PC-3 (cell line): ENCODE measurements around the gene IL4I1. TPM values are rescaled to one million over a fixed set of nuclear protein-coding genes. Genes with fewer than 3 reads are reported as not detected.
A peak's percentile ranks its signal among the peaks of the same experiment; 100 is the strongest.

ENCODE experiments used
- ATAC-seq: fragments of 200-7000 bp; cut with Tn5 transposase; 2 replicates; pipeline ENCODE4 v1.9.1; 2020; ENCODE audit warnings: mild to moderate bottlenecking, moderate library complexity
- BruUV-seq: library from RNA; stranded (reverse); fragments of 400-500 nt; replicated peaks from 2 replicates; lab custom pipeline; 2021; lab: Mats Ljungman, UMichigan
- CTCF ChIA-PET: fragments of 300-600 bp; sonication (Branson Sonifier 250); formaldehyde crosslinking; loops from one replicate; lab custom pipeline; 2022; ENCODE audit warnings: antibody characterized with exemption; lab: Charles Lee
- POLR2A ChIA-PET: fragments of 300-600 bp; sonication (Branson Sonifier 250); formaldehyde crosslinking; loops from one replicate; lab custom pipeline; 2022; ENCODE audit warnings: antibody characterized with exemption; ENCODE audit not compliant: unreplicated experiment; lab: Charles Lee
- DNase-seq: peaks from one replicate; pipeline ENCODE4 v3.0.0-alpha.2; 2015
- H2AFZ ChIP-seq: fragments of 300-600 bp; sonication (generic); 2 replicates; pipeline ENCODE4 v1.6.0; 2016; ENCODE audit warnings: antibody characterized with exemption, low read length
- H3F3A ChIP-seq: fragments of 300-600 bp; sonication (generic); one replicate; pipeline ENCODE4 v1.6.0; 2017; ENCODE audit warnings: antibody characterized with exemption, low read length, control low read depth, mild to moderate bottlenecking; ENCODE audit not compliant: unreplicated experiment
- H3K27ac ChIP-seq: fragments of 300-600 bp; sonication (generic); 2 replicates; pipeline ENCODE4 v1.5.1; 2016; ENCODE audit warnings: mild to moderate bottlenecking, low read length
- H3K27me3 ChIP-seq: fragments of 300-600 bp; sonication (generic); 2 replicates; pipeline ENCODE4 v1.6.1; 2016; ENCODE audit warnings: low read length, mixed read lengths
- H3K36me3 ChIP-seq: fragments of 300-600 bp; sonication (generic); 2 replicates; pipeline ENCODE4 v1.6.1; 2016; ENCODE audit warnings: low read depth, mixed run types, low read length, mixed read lengths
- H3K4me1 ChIP-seq: fragments of 300-600 bp; sonication (generic); 2 replicates; pipeline ENCODE4 v1.5.1; 2016; ENCODE audit warnings: low read length; ENCODE audit not compliant: insufficient read depth
- H3K4me2 ChIP-seq: fragments of 300-600 bp; sonication (generic); 2 replicates; pipeline ENCODE4 v1.6.0; 2016; ENCODE audit warnings: low read length
- H3K4me3 ChIP-seq: fragments of 300-600 bp; sonication (generic); 2 replicates; pipeline ENCODE4 v1.5.1; 2016; ENCODE audit warnings: mild to moderate bottlenecking, low read length, mixed read lengths
- H3K79me2 ChIP-seq: fragments of 300-600 bp; sonication (generic); 2 replicates; pipeline ENCODE4 v1.6.1; 2017; ENCODE audit warnings: low read length, mixed read lengths
- H3K9ac ChIP-seq: fragments of 300-600 bp; sonication (generic); 2 replicates; pipeline ENCODE4 v1.6.0; 2016; ENCODE audit warnings: mild to moderate bottlenecking, low read length
- H3K9me2 ChIP-seq: fragments of 300-600 bp; sonication (generic); replicated peaks from 2 replicates; pipeline ENCODE4 v1.6.1; 2016; ENCODE audit warnings: mixed run types, low read length, mixed read lengths
- H3K9me3 ChIP-seq: fragments of 300-600 bp; sonication (generic); 2 replicates; pipeline ENCODE4 v1.6.1; 2016; ENCODE audit warnings: low read length, mixed read lengths
- H4K20me1 ChIP-seq: fragments of 300-600 bp; sonication (generic); 2 replicates; pipeline ENCODE4 v1.6.1; 2016; ENCODE audit warnings: low read length, mixed read lengths
- EZH2 ChIP-seq: fragments of 300-600 bp; sonication (generic); IDR thresholded peaks from one replicate; pipeline ENCODE4 v1.6.1; 2017; ENCODE audit warnings: antibody characterized with exemption, mild to moderate bottlenecking, low read length; ENCODE audit not compliant: unreplicated experiment
- EZH2phosphoT487 ChIP-seq: fragments of 300-600 bp; sonication (generic); IDR thresholded peaks from 2 replicates; pipeline ENCODE4 v1.6.1; 2018; ENCODE audit warnings: mild to moderate bottlenecking, antibody characterized with exemption, low read length, borderline replicate concordance
- intact Hi-C: fragments of 100-400 bp; cut with micrococcal nuclease; formaldehyde crosslinking; loops from 2 replicates; pipeline ENCODE4 v1.9.0; 2023
- total RNA-seq: library from RNA; depleted of rRNA; stranded (reverse); fragments of >200 nt; gene quantifications from 2 replicates; pipeline ENCODE4 v1.2.3, GENCODE V29; 2014
- TF ChIP-seq, protein P1 (sequence below): fragments of 300-600 bp; sonication (generic); conservative IDR thresholded peaks from 2 replicates; pipeline ENCODE4 v1.5.1; 2017; ENCODE audit warnings: antibody characterized with exemption, low read depth, mild to moderate bottlenecking, low read length

Gene IL4I1
- total RNA-seq, 1 experiment from 2014 or later: 2.2 TPM

- POLR2A ChIA-PET: no interaction called here
- CTCF ChIA-PET: no interaction called here
- no peak overlapping the region for H3K27ac ChIP-seq
- no TSS peak for BruUV-seq
- H3K9me2 ChIP-seq: no peaks in the 10 kb centered on the region
- no peak for TF ChIP-seq EZH2
- no peak for TF ChIP-seq EZH2phosphoT487
- TF ChIP-seq, protein P1, sequence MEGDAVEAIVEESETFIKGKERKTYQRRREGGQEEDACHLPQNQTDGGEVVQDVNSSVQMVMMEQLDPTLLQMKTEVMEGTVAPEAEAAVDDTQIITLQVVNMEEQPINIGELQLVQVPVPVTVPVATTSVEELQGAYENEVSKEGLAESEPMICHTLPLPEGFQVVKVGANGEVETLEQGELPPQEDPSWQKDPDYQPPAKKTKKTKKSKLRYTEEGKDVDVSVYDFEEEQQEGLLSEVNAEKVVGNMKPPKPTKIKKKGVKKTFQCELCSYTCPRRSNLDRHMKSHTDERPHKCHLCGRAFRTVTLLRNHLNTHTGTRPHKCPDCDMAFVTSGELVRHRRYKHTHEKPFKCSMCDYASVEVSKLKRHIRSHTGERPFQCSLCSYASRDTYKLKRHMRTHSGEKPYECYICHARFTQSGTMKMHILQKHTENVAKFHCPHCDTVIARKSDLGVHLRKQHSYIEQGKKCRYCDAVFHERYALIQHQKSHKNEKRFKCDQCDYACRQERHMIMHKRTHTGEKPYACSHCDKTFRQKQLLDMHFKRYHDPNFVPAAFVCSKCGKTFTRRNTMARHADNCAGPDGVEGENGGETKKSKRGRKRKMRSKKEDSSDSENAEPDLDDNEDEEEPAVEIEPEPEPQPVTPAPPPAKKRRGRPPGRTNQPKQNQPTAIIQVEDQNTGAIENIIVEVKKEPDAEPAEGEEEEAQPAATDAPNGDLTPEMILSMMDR: no peak
- H3K9me3 ChIP-seq: no peaks in the 10 kb centered on the region
- no peaks in the 10 kb centered on the region for H3K79me2 ChIP-seq
- intact Hi-C loops: no loop called here
- no peak overlapping the region for H3K4me3 ChIP-seq
- no peaks in the 10 kb centered on the region for H3K27me3 ChIP-seq
- H3F3A ChIP-seq: peaks cover 3% of the 10 kb centered on the region
- H3K4me2 ChIP-seq: no peak overlapping the region
- no peak overlapping the region for H3K9ac ChIP-seq
- H3K4me1 ChIP-seq: peaks cover 2% of the 10 kb centered on the region
- ATAC-seq (no peak), DNase-seq (no peak)
- no peaks in the 10 kb centered on the region for H3K36me3 ChIP-seq
- H4K20me1 ChIP-seq: no peaks in the 10 kb centered on the region
- H2AFZ ChIP-seq: no peak overlapping the region
These were observed 6.9 kb downstream of the IL4I1 start for GRCh38 chr19:49889687-49890348.

DNA sequence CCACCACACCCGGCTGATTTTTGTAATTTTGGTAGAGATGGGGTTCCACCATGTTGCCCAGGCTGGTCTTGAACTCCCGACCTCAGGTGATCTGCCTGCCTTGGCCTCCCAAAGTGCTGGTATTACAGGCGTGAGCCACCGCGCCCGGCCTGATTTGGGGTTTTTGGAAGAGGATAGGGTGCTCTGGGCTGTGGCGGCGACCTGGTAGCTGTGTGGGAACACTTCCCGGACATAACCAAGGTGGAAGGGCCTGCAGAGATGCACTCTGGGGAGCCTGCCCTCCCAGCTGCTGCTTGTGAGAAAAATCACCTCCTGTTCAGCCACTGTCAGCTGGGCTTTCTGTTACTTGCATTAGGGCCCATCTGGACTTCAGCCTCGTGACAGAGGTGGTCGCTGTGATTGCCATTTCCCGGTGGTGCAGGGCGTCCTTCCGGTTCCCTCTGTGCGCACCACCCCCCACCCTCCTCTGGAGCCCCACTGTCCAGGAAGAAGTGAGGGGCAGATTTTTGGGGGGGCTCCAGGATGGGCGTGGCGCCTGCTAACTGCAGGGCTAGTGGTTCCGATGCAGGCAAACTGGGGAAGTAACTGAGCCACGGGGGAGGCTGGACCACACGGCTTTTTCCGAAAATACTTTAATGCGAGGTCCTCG, 7.5 kb downstream of the IL4I1 start:
- DNase-seq (no peak), ATAC-seq (no peak; the same call in 1 of the 2 replicates)
- CTCF ChIA-PET: no interaction called here
- intact Hi-C loops: no loop called here
- no peaks in the 10 kb centered on the region for H3K36me3 ChIP-seq
- H3K9me3 ChIP-seq: no peaks in the 10 kb centered on the region
- H3K27me3 ChIP-seq: no peaks in the 10 kb centered on the region
- H4K20me1 ChIP-seq: no peaks in the 10 kb centered on the region
- no peaks in the 10 kb centered on the region for H3K9me2 ChIP-seq
- TSS peak; percentile 19 for BruUV-seq
- H3K4me3 ChIP-seq: no peak overlapping the region
- H3K27ac ChIP-seq: no peak overlapping the region
- no peaks in the 10 kb centered on the region for H3K79me2 ChIP-seq
- peaks cover 3% of the 10 kb centered on the region for H3F3A ChIP-seq
- peaks cover 9% of the 10 kb centered on the region for H3K4me1 ChIP-seq
- TF ChIP-seq EZH2phosphoT487 (no peak), EZH2 (no peak)
- TF ChIP-seq, protein P1: no peak
- POLR2A ChIA-PET: no interaction called here
- no peak overlapping the region for H2AFZ ChIP-seq
- no peak overlapping the region for H3K9ac ChIP-seq
- no peak overlapping the region for H3K4me2 ChIP-seq

DNA sequence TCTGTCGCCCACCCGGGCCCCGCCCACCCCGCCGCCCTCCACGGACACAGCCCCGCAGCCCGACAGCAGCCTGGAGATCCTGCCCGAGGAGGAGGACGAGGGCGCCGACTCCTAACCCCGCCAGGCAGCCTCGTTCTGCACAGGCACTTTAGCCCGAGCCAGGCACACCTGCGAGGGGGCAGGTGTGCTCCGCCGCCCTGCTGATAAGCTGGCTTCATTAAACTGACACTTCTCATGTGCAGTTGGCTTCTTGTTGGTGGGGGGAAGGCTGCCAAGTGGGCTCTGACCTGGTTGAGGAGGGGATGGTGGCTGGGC, 8.2 kb downstream of the IL4I1 start:
- POLR2A ChIA-PET: no interaction called here
- ATAC-seq (no peak), DNase-seq (no peak)
- Histone ChIP-seq H3K27me3 (no peaks in the 10 kb centered on the region), H2AFZ (no peak overlapping the region), H3K4me1 (peaks cover 12% of the 10 kb centered on the region), H3F3A (peaks cover 3% of the 10 kb centered on the region), H3K9me2 (no peaks in the 10 kb centered on the region), H4K20me1 (no peaks in the 10 kb centered on the region), H3K4me2 (no peak overlapping the region), H3K9ac (no peak overlapping the region), H3K9me3 (no peaks in the 10 kb centered on the region), H3K36me3 (peaks cover 4% of the 10 kb centered on the region), H3K27ac (no peak overlapping the region), H3K79me2 (no peaks in the 10 kb centered on the region), H3K4me3 (no peak overlapping the region)
- BruUV-seq: no TSS peak
- CTCF ChIA-PET: no interaction called here
- TF ChIP-seq EZH2phosphoT487 (no peak), EZH2 (no peak)
- TF ChIP-seq, protein P1: no peak
- intact Hi-C loops: no loop called here
